ENCODE results near the gene FCGR3B.
"Not testable (repeated sequence)": the region's sequence is repeated elsewhere in the genome, so short reads cannot be mapped to it uniquely, and the experiment has no call there.

The FCGR3B gene

DNA sequence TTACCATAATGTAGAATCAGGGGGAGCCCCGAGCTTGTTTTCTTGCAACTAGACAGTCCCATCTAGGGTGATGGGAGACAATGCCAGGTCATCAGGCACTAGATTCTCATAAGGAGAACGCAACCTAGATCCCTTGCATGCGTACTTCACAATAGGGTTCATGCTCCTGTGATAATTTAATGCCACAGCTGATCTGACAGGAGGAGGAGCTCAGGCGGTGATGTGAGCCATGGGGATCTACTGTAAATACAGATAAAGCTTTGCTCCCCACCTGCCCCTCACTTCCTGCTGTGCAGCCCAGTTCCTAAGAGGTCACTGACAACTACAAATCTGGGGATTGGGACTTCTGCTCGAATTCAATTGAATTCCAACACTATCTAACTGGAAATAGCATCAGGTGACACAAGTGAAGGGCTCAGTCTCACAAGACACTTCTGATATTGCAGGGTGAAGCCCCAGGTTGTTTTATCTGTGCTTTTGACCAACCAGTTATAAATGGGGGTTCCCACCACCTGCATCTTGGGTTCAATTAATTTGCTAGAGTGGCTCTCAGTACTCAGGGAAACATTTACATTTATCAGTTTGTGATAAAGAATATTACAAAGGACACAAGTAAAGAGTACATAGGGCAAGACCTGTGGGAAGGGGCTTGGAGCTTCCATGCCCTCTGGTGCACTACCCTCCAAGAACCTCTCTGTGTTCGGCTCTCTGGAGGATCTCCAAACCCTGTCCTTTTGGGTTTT lies 7.4 kb upstream of the FCGR3B start:
- not testable (repeated sequence) for DNase-seq

DNA sequence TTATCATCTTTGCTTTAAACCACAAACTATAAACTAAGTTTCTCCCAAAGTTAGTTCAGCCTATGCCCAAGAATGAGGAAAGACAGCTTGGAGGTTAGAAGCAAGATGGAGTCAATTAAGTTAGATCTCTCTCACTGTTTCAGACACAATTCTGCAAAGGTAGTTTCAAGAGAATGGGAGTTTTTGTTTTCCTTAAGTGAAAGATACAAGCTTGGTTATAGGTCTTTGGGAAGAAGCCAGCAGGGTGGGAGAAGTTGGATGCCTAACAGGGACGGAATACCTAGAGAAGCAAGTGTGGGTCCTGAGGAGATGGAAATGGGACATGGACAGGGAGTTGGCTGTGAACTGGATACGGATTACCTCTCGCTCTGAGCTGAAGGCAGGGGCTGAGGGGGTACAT lies 6.0 kb upstream of the FCGR3B start:
- not testable (repeated sequence) for DNase-seq

DNA sequence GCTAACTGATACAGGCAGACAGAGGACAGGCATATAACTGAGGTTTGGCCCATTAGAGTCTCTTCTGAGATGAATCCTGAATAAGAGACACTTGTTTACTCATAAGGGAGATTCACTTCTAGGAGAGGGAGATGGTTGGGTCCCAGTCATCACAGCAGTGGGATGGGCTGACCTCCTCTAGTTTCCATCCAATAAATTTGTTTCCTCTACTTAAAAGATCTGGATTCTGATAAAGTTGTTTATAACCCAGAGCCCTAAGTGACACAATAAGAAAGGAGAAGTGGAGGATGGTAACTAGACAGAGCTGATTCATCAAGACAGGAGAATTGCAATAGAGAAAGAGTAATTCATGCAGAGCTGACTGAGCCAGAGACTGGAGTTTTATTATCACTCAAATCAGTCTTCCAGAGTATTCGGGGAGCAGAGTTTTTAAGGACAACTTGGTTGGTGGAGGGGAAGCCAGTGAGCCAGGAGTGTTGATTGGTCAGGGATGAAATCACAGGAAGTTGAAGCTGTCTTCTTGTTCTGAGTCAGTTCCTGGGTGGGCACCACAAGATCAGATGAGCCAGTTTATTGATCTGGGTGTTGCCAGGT lies 5.3 kb upstream of the FCGR3B start:
- DNase-seq, result not testable (repeated sequence)

DNA sequence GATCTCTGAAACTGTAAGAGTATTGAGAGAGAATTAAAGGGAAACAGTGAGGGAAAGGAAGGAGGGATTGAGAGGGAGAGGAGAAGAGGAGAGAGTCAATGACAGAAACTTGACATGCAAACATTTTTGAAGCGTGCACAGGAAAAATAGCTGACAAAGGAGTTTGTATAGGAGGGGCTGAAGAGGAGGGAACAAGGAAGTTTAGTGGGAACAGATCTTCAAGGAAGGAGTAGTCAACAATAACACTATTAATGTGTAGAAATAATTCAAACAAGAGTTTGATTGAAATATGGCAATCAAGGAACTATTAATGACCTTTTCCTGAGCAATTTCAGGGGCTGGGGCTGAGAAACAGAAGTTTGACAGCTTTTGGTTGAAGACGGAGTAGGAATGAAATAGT lies 4.0 kb upstream of the FCGR3B start:
- DNase-seq, result not testable (repeated sequence)

DNA sequence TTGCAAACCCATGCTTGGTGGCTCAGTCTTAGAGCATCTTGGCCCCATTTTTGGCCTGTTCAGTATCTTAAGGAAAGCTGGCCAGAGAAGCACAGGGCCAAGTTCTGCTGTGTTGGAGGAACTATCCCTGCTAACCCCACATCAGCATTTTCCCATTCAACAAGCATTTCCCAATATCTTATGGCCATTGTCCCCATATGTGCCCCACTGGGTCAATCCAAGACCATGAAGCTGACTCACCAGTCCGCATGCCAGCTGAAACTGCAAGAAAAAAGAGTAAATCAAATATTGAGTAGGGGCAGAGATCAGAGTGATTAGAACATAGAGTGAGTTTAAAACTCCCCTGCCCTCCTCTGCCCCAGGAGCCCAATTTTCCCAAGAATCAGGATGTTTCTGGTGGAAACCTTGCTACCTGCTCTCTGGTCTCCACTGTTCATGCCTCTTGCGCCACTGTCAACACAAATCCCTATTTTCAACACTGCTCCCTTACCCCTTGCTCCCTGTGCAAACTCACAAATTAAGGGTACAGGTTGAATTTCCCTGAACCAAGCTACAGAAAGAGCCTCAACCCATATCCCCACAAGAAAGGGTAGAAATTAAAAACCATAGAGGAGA lies 741 bp downstream of the FCGR3B start:
- DNase-seq, result not testable (repeated sequence)

DNA sequence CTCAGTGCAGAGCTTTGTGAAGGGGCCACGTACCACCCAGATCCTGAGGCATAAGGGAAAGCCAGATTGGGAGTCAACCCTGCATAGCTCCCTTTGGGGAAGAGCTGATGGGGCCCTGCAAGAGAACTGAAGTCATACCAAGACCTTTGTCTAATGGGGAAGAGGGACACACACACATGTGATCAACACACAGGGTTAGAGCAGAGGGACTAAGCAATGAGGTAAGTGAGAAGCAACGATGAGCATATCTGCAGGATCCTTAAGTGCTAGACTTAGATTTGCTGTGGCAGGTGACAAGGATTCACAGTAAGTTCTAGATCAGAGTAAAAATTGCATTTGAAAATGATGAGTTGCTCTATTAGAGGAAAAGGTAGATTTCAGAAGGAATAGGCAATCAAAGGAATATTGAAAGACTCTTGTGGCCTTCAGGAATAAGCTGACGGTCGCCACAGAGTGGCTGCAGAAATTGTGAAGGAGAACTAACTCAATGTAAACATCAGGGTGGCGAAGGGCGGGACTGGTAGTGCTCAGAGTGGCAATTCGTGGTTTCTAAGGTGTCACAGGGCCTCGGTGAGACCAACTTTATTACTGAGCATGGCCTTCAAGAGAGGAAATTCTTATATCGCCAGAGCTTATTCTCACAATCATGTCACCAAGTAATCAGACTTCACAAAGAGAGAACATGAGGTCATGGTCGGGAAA lies 4.4 kb downstream of the FCGR3B start:
- not testable (repeated sequence) for DNase-seq

DNA sequence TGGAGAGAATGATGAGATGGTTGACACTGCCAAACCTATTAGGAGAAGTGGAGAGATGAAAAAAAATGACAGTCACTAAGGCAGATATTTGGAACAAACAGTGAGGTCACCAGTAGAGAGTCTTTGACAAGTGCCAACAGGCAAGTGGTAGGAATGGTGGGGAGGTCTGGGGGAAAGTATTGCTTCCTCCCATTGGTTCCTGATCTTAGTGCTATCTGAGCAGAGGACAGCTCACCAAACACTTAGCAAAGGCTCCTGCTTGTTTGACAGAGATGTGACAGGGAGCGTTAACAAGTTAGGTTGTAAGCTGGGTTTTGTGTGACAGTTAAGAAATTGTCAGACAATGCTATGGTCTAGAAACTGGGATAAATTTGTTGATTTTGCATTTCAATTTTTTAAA lies 6.4 kb downstream of the FCGR3B start:
- DNase-seq, result not testable (repeated sequence)

DNA sequence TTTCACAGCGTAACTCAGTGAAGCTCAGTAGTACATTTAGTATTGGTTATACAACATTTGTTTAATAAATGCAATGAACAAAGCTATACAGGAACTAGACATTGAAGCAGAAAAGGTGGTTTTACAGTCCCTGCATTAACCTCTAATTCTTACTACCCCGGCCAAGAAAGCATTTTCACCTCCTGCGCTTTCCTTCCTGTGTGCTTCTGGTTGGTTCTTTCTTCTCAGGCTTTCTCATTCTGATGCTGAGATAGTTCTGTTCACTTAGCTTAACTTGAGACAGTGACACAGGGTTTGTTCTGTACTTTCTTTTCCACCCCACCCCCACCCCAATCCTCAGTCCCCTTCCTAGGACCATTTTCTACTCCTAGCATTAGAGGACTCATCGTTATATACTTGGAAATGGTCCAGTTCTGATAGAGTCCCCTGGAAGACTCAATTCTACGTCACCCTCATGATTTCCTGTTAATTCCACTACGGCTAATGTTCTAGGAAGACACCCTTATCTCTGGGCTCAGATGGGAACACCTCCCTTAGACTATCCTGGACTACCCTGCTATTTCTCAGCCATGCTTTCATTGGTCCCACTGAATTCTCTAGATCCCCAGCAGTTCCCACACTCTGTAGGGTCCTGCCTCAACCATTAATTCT lies 7.5 kb downstream of the FCGR3B start:
- not testable (repeated sequence) for DNase-seq

DNA sequence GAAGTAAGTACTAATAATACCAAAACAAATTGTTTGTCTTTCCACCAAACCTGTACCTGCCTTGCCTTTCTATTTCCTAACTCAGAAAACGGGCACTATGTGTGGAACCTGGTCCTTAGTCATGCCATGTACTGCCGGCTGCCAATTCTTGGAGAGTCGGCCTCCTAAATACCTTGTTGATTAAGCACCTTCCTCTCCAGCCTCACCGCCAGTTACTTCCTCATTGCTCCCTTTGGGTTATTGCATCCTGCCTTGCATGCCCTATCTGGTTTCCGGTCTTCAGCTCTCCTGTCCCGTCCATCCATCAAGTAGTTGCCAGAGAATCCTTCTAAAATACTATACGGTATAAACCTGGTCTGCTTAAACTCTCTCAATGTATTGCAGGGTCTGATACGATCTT lies 8.9 kb downstream of the FCGR3B start:
- not testable (repeated sequence) for DNase-seq

DNA sequence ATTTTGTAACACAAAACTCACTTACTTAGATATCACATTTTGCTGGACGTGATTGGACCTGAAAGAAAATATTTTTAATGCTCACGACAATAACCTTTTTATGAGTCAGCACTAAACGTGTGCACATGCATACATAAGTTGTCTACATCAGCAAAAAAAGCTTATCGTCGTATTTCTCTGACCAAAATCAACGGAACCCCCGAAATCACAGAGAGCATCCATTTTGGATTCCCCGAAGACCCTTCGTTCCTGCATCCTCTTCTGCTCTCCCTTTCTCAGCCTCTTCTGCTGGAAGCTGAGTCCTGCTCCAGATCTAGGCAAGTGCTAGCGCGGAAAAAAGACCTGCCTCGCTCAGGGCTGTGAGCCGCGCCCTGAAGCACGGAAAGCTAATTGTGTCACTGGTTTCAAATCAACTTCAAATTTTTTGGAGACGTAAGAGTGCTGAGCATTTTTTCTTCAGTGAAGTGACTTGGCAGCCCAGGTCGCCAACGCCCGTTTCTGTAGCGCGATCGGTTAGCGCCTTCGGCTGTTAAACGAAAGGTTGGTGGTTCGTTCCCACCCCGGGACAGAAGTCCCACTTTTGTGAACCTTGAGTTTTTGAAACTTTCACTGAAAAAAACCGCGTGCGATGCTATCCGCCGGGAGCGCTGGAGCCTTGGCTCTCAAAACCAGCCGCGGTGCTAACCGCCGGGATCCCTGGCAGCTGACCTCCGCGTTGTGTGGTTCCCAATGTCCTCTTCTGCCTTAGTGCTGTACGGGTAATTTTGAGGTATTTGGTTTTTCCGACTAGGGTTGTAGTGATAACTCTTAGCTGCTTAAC lies 9.6 kb downstream of the FCGR3B start:
- peak; percentile 51 for DNase-seq

DNA sequence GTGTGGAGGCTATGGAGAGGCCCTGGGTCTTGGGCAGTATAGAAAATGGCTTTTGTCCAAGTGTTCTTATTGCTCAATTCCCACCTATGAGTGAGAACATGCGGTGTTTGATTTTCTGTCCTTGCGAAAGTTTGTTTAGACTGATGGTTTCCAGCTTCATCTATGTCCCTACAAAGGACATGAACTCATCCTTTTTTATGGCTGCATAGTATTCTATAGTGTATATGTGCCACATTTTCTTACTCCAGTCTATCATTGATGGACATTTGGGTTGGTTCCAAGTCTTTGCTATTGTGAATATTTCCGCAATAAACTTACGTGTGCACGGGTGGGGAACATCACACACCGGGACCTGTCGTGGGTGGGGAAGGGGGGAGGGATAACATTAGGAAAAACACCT lies 10.6 kb downstream of the FCGR3B start:
- DNase-seq, result not testable (repeated sequence)

DNA sequence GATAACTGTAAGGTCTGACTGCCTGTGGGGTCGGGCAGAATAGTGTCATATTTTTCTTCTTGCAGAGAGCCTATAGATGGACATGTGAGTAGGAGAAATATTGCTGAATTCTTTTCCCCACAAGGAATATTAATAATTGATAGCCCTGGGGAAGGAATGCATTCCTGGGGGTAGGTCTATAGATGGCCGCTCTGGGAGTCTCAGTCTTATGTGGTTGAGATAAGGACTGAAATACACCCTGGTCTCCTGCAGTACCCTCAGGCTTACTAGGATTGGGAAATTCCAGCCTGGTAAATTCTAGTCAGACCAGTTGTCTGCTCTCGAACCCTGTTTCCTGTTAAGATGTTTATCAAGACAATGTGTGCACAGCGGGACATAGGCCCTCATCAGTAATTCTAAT lies 12.5 kb downstream of the FCGR3B start:
- not testable (repeated sequence) for DNase-seq

DNA sequence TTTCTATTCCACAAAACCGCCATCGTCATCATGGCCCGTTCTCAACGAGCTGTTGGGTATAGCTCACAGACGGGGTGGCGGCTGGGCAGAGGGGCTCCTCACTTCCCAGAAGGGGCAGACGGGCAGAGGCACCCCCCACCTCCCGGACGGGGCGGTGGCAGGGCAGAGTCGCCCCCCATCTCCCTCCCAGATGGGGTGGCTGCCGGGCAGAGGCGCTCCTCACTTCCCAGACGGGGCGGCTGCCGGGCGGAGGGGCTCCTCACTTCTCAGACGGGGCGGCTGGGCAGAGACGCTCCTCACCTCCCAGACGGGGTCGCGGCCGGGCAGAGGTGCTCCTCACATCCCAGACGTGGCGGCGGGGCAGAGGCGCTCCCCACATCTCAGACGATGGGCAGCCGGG lies 14.6 kb downstream of the FCGR3B start:
- DNase-seq, result not testable (repeated sequence)

DNA sequence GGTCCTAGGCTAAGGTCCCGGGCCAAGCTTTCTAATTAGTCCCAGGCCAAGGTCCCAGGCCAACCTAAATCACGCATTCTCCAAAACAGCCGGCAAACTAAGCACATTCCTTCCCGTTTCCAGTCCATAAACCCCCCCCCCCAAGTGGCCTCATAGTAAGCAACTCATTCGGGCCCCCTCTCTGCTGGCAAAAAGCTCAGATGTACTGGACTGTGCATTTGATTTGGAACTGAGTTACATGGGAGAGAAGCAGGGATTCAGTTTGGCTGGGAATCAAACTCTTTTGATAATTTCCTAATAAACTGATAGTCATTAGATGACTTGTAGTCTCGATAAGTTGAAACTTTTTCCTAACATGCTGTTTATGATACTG lies 17.8 kb downstream of the FCGR3B start:
- DNase-seq, result not testable (repeated sequence)

DNA sequence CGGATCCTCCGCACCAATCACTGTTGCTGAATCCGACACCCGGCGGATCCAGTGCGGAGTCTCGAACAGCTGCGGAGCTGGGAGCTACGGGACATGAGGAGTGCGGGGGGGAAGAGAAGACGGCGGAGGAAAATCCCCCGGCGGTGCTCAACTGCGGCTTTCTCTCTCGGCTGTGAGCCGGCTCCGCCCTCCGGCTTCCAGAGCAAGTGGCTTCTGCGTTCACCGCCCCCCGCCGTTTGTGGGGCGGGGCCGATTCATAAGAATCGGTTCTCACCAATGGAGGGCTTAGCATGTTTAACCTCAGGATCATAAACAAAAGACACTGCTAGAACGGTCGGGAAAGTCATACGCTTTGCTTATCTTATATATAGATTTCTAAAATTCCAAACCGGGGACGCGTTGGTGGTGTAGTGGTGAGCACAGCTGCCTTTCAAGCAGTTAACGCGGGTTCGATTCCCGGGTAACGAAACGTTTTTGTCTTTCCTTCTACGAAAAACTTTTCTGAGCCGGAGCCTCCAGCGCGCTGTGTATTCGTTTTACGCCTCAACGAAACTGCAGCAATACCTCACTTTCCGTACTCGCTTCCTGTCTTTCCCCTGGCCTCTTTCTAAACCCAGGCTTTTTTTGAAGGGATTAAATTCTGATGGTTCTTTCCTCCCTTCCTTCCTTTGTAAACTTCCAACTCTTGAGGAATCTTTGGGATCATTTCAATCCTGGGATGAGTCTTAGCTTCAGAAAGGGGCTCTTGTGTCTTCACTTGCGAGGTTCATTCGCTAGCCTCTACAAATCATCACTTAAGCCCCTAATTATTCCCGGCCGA lies 18.4 kb downstream of the FCGR3B start:
- peak; percentile 98 for DNase-seq

DNA sequence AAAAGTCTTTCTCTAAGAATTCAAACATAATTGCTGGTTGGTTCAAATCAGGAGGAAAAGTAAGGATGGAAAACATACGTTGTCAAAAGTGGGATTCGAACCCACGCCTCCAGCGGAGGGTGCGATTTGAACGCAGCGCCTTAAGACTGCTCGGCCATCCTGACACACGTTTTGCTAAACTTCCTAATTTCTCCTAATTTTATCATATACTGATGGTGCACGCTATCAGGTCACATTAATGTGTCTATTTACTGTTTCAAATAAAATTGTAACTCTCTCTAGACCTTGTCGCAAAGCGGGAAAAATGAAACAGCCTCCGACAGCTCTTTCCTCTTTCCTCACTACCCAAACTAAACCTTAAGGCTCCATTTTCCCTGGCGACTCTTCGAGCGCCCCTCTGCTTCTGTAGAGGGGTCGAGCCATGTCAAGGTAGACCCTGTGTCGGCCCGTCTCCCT lies 19.1 kb downstream of the FCGR3B start:
- peak; percentile 62 for DNase-seq

DNA sequence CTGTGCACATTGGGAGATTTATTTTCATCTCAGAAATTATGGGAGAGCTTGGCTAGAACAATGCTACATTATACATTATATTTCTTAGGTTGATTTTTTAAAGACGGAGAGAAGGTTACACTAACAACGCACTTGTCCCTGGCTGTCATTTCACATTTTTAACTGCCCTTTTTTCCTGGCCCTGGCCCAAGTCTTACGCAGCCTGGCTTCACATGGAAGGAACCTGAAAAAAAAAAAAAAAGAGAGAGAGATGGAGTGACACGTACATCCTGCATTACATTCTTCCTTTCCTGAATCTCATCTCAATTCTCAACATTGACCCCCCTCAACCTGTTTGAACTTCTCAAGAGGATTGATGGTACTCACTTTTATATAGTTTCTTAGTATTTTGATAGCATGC lies 20.8 kb downstream of the FCGR3B start:
- not testable (repeated sequence) for DNase-seq

DNA sequence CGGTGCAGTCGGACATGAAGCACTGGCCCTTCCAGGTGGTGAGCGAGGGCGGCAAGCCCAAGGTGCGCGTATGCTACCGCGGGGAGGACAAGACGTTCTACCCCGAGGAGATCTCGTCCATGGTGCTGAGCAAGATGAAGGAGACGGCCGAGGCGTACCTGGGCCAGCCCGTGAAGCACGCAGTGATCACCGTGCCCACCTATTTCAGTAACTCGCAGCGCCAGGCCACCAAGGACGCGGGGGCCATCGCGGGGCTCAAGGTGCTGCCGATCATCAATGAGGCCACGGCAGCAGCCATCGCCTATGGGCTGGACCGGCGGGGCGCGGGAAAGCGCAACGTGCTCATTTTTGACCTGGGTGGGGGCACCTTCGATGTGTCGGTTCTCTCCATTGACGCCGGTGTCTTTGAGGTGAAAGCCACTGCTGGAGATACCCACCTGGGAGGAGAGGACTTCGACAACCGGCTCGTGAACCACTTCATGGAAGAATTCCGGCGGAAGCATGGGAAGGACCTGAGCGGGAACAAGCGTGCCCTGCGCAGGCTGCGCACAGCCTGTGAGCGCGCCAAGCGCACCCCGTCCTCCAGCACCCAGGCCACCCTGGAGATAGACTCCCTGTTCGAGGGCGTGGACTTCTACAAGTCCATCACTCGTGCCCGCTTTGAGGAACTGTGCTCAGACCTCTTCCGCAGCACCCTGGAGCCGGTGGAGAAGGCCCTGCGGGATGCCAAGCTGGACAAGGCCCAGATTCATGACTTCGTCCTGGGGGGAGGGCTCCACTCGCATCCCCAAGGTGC lies 24.2 kb downstream of the FCGR3B start:
- DNase-seq, result not testable (repeated sequence)

DNA sequence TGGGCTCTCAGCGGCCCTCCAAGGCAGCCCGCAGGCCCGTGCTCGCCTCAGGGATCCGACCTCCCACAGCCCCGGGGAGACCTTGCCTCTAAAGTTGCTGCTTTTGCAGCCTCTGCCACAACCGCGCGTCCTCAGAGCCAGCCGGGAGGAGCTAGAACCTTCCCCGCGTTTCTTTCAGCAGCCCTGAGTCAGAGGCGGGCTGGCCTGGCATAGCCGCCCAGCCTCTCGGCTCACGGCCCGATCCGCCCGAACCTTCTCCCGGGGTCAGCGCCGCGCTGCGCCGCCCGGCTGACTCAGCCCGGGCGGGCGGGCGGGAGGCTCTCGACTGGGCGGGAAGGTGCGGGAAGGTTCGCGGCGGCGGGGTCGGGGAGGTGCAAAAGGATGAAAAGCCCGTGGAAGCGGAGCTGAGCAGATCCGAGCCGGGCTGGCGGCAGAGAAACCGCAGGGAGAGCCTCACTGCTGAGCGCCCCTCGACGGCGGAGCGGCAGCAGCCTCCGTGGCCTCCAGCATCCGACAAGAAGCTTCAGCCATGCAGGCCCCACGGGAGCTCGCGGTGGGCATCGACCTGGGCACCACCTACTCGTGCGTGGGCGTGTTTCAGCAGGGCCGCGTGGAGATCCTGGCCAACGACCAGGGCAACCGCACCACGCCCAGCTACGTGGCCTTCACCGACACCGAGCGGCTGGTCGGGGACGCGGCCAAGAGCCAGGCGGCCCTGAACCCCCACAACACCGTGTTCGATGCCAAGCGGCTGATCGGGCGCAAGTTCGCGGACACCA lies 25.0 kb downstream of the FCGR3B start:
- not testable (repeated sequence) for DNase-seq

All from NCI-H526 treated with DMSO at 0.1 percent for 48 hours (cell line).